ENCODE results near the gene KLHL13. TPM values are rescaled to one million over a fixed set of nuclear protein-coding genes. Genes with fewer than 3 reads are reported as not detected.
"Not testable (repeated sequence)": the region's sequence is repeated elsewhere in the genome, so short reads cannot be mapped to it uniquely, and the experiment has no call there.

KLHL13 gene
- total RNA-seq, 2 experiments from 2014 or later = not detected

- CTCF ChIA-PET = no interaction called here
- H3K36me3 Mint-ChIP-seq (ENCODE audit: low read depth) = no peaks in the 10 kb centered on the region
- DNase-seq = no peak
- POLR2A ChIA-PET = no interaction called here
- no peak overlapping the region for H3K4me3 Mint-ChIP-seq
- no peak overlapping the region for H3K27ac Mint-ChIP-seq
- H3K9me3 Mint-ChIP-seq = peaks cover 2% of the 10 kb centered on the region
- no peaks in the 10 kb centered on the region for H3K27me3 Mint-ChIP-seq
- no peaks in the 10 kb centered on the region for H3K4me1 Mint-ChIP-seq
Observed at GRCh38 chrX:117959045-117959444, 157.6 kb downstream of the KLHL13 start.

GRCh38 chrX:117957128-117957527 is 159.5 kb downstream of the KLHL13 start:
- POLR2A ChIA-PET = no interaction called here
- Mint-ChIP-seq H3K4me1 (no peaks in the 10 kb centered on the region), H3K27ac (no peak overlapping the region), H3K36me3 (ENCODE audit: low read depth) (no peaks in the 10 kb centered on the region), H3K27me3 (no peaks in the 10 kb centered on the region), H3K9me3 (peaks cover 2% of the 10 kb centered on the region), H3K4me3 (no peak overlapping the region)
- no peak for DNase-seq
- CTCF ChIA-PET = no interaction called here

GRCh38 chrX:117939296-117939695 is 177.3 kb downstream of the KLHL13 start:
- DNase-seq; POLR2A ChIA-PET; H3K4me1 Mint-ChIP-seq; H3K36me3 Mint-ChIP-seq (ENCODE audit: low read depth); H3K4me3 Mint-ChIP-seq; H3K27me3 Mint-ChIP-seq; H3K27ac Mint-ChIP-seq; CTCF ChIA-PET; H3K9me3 Mint-ChIP-seq: not testable (repeated sequence)

GRCh38 chrX:117936118-117936517 is 180.5 kb downstream of the KLHL13 start:
- H3K4me3 Mint-ChIP-seq = no peak overlapping the region
- no peaks in the 10 kb centered on the region for H3K9me3 Mint-ChIP-seq
- H3K27ac Mint-ChIP-seq = no peak overlapping the region
- DNase-seq = no peak
- CTCF ChIA-PET = no interaction called here
- no peaks in the 10 kb centered on the region for H3K4me1 Mint-ChIP-seq
- H3K27me3 Mint-ChIP-seq = no peaks in the 10 kb centered on the region
- POLR2A ChIA-PET = no interaction called here
- no peaks in the 10 kb centered on the region for H3K36me3 Mint-ChIP-seq (ENCODE audit: low read depth)

GRCh38 chrX:117930116-117930515 is 186.5 kb downstream of the KLHL13 start:
- H3K36me3 Mint-ChIP-seq (ENCODE audit: low read depth); H3K27ac Mint-ChIP-seq; DNase-seq; H3K4me3 Mint-ChIP-seq; H3K4me1 Mint-ChIP-seq; H3K9me3 Mint-ChIP-seq; POLR2A ChIA-PET; CTCF ChIA-PET; H3K27me3 Mint-ChIP-seq: not testable (repeated sequence)

- H3K36me3 Mint-ChIP-seq (ENCODE audit: low read depth) = no peaks in the 10 kb centered on the region
- H3K9me3 Mint-ChIP-seq = no peaks in the 10 kb centered on the region
- CTCF ChIA-PET = no interaction called here
- no peaks in the 10 kb centered on the region for H3K4me1 Mint-ChIP-seq
- POLR2A ChIA-PET = no interaction called here
- DNase-seq = no peak
- no peaks in the 10 kb centered on the region for H3K27me3 Mint-ChIP-seq
- H3K4me3 Mint-ChIP-seq = no peak overlapping the region
- no peak overlapping the region for H3K27ac Mint-ChIP-seq
Observed at GRCh38 chrX:117919755-117920154, 196.9 kb downstream of the KLHL13 start.

- Mint-ChIP-seq H3K4me1 (no peaks in the 10 kb centered on the region), H3K9me3 (no peaks in the 10 kb centered on the region), H3K27me3 (no peaks in the 10 kb centered on the region), H3K36me3 (ENCODE audit: low read depth) (no peaks in the 10 kb centered on the region), H3K27ac (no peak overlapping the region), H3K4me3 (no peak overlapping the region)
- ChIA-PET POLR2A (no interaction called here), CTCF (no interaction called here)
- no peak for DNase-seq
Observed at GRCh38 chrX:117910216-117910615, 206.4 kb downstream of the KLHL13 start.

- no peaks in the 10 kb centered on the region for H3K4me1 Mint-ChIP-seq
- no peaks in the 10 kb centered on the region for H3K9me3 Mint-ChIP-seq
- H3K27ac Mint-ChIP-seq = no peak overlapping the region
- no peaks in the 10 kb centered on the region for H3K27me3 Mint-ChIP-seq
- CTCF ChIA-PET = no interaction called here
- H3K4me3 Mint-ChIP-seq = no peak overlapping the region
- POLR2A ChIA-PET = no interaction called here
- H3K36me3 Mint-ChIP-seq (ENCODE audit: low read depth) = no peaks in the 10 kb centered on the region
- DNase-seq = no peak
Observed at GRCh38 chrX:117898226-117898625, 218.4 kb downstream of the KLHL13 start.

GRCh38 chrX:117895418-117895817 is 221.2 kb downstream of the KLHL13 start:
- Mint-ChIP-seq H3K27me3 (no peaks in the 10 kb centered on the region), H3K4me1 (no peaks in the 10 kb centered on the region), H3K27ac (no peak overlapping the region), H3K4me3 (no peak overlapping the region), H3K36me3 (ENCODE audit: low read depth) (no peaks in the 10 kb centered on the region), H3K9me3 (no peaks in the 10 kb centered on the region)
- POLR2A ChIA-PET = no interaction called here
- no peak for DNase-seq
- CTCF ChIA-PET = no interaction called here

- CTCF ChIA-PET = no interaction called here
- H3K36me3 Mint-ChIP-seq (ENCODE audit: low read depth) = no peaks in the 10 kb centered on the region
- no peak overlapping the region for H3K27ac Mint-ChIP-seq
- H3K27me3 Mint-ChIP-seq = no peaks in the 10 kb centered on the region
- H3K9me3 Mint-ChIP-seq = no peaks in the 10 kb centered on the region
- H3K4me1 Mint-ChIP-seq = no peaks in the 10 kb centered on the region
- POLR2A ChIA-PET = no interaction called here
- no peak overlapping the region for H3K4me3 Mint-ChIP-seq
- DNase-seq = no peak
Observed at GRCh38 chrX:117892469-117892868, 224.1 kb downstream of the KLHL13 start.

GRCh38 chrX:117871796-117872195 is 244.8 kb downstream of the KLHL13 start:
- Mint-ChIP-seq H3K4me1 (no peaks in the 10 kb centered on the region), H3K36me3 (ENCODE audit: low read depth) (no peaks in the 10 kb centered on the region), H3K4me3 (no peak overlapping the region), H3K9me3 (peaks cover 4% of the 10 kb centered on the region), H3K27ac (no peak overlapping the region), H3K27me3 (no peaks in the 10 kb centered on the region)
- ChIA-PET CTCF (no interaction called here), POLR2A (no interaction called here)
- DNase-seq = no peak

GRCh38 chrX:117860517-117860916 is 256.1 kb downstream of the KLHL13 start:
- CTCF ChIA-PET = no interaction called here
- POLR2A ChIA-PET = no interaction called here
- H3K4me3 Mint-ChIP-seq = no peak overlapping the region
- no peaks in the 10 kb centered on the region for H3K36me3 Mint-ChIP-seq (ENCODE audit: low read depth)
- H3K4me1 Mint-ChIP-seq = no peaks in the 10 kb centered on the region
- H3K9me3 Mint-ChIP-seq = no peaks in the 10 kb centered on the region
- no peak for DNase-seq
- H3K27ac Mint-ChIP-seq = no peak overlapping the region
- H3K27me3 Mint-ChIP-seq = no peaks in the 10 kb centered on the region

- CTCF ChIA-PET = no interaction called here
- Mint-ChIP-seq H3K9me3 (no peaks in the 10 kb centered on the region), H3K4me3 (no peak overlapping the region), H3K4me1 (no peaks in the 10 kb centered on the region), H3K27me3 (no peaks in the 10 kb centered on the region), H3K27ac (no peak overlapping the region), H3K36me3 (ENCODE audit: low read depth) (no peaks in the 10 kb centered on the region)
- no peak for DNase-seq
- POLR2A ChIA-PET = no interaction called here
Observed at GRCh38 chrX:117854806-117855205, 261.8 kb downstream of the KLHL13 start.

GRCh38 chrX:117851025-117851424 is 265.6 kb downstream of the KLHL13 start:
- CTCF ChIA-PET = no interaction called here
- H3K4me1 Mint-ChIP-seq = no peaks in the 10 kb centered on the region
- H3K9me3 Mint-ChIP-seq = no peaks in the 10 kb centered on the region
- POLR2A ChIA-PET = no interaction called here
- no peaks in the 10 kb centered on the region for H3K36me3 Mint-ChIP-seq (ENCODE audit: low read depth)
- no peak overlapping the region for H3K4me3 Mint-ChIP-seq
- no peak overlapping the region for H3K27ac Mint-ChIP-seq
- DNase-seq = no peak
- H3K27me3 Mint-ChIP-seq = no peaks in the 10 kb centered on the region

All from activated CD4-positive, alpha-beta memory T cell treated with anti-CD3 and anti-CD28 coated beads, Interleukin-2, amount 10 ng/mL, durations not matched to agents 7 days and 5 days (primary cell).